NT2/D1 (cell line): Measurements from ENCODE around the gene HAO1.
"Not testable (repeated sequence)": the region's sequence is repeated elsewhere in the genome, so short reads cannot be mapped to it uniquely, and the experiment has no call there.

Experiments used
- DNase-seq: peaks from one replicate; pipeline ENCODE4 v3.0.0-alpha.2; 2011; ENCODE audit warnings: low read depth, low spot score
- H3K27me3 ChIP-seq: 2 replicates; pipeline ENCODE4 v1.6.0; 2011; ENCODE audit warnings: mild to moderate bottlenecking; ENCODE audit not compliant: insufficient read length, insufficient read depth
- H3K36me3 ChIP-seq: 2 replicates; pipeline ENCODE4 v1.6.1; 2011; ENCODE audit warnings: mild to moderate bottlenecking, low read length, mixed read lengths; ENCODE audit not compliant: insufficient read depth, insufficient read length
- H3K4me1 ChIP-seq: 2 replicates; pipeline ENCODE4 v1.5.1; 2011; ENCODE audit not compliant: insufficient read depth, insufficient read length
- H3K4me3 ChIP-seq: 2 replicates; pipeline ENCODE4 v1.5.1; 2011; ENCODE audit warnings: low read depth; ENCODE audit not compliant: insufficient read length
- H3K9ac ChIP-seq: 2 replicates; pipeline ENCODE4 v1.6.0; 2011; ENCODE audit warnings: low read depth; ENCODE audit not compliant: insufficient read length
- H3K9me3 ChIP-seq: 2 replicates; pipeline ENCODE4 v1.5.1; 2011; ENCODE audit warnings: mild to moderate bottlenecking, low read length; ENCODE audit not compliant: insufficient read depth
- SUZ12 ChIP-seq: IDR thresholded peaks from 2 replicates; pipeline ENCODE4 v1.6.1; 2011; ENCODE audit not compliant: insufficient read length, insufficient read depth; ENCODE audit errors: extremely low read depth
- YY1 ChIP-seq: IDR thresholded peaks from 2 replicates; pipeline ENCODE4 v1.6.1; 2011; ENCODE audit not compliant: insufficient read length, insufficient read depth
- ZNF274 ChIP-seq: IDR thresholded peaks from 2 replicates; pipeline ENCODE4 v1.6.1; 2011; ENCODE audit warnings: mild to moderate bottlenecking, low read depth, low read length

Gene HAO1

GRCh38 chr20:7975851-7976414, 35.7 kb upstream of the HAO1 start:
- DNase-seq = no peak
- Histone ChIP-seq H3K36me3 (no peaks in the 10 kb centered on the region), H3K4me1 (no peaks in the 10 kb centered on the region), H3K4me3 (no peak overlapping the region), H3K9me3 (no peaks in the 10 kb centered on the region), H3K9ac (no peak overlapping the region), H3K27me3 (no peaks in the 10 kb centered on the region)
- TF ChIP-seq ZNF274 (no peak), SUZ12 (no peak), YY1 (no peak)

- TF ChIP-seq YY1 = no peak
- TF ChIP-seq ZNF274 = no peak
- no peak for TF ChIP-seq SUZ12
- H3K9me3 ChIP-seq = no peaks in the 10 kb centered on the region
Measured at GRCh38 chr20:7974785-7975435, 34.7 kb upstream of the HAO1 start.

GRCh38 chr20:7971536-7972280, 31.4 kb upstream of the HAO1 start:
- H3K4me1 ChIP-seq = no peaks in the 10 kb centered on the region
- no peaks in the 10 kb centered on the region for H3K9me3 ChIP-seq
- H3K9ac ChIP-seq = no peak overlapping the region
- no peaks in the 10 kb centered on the region for H3K27me3 ChIP-seq
- no peak overlapping the region for H3K4me3 ChIP-seq
- TF ChIP-seq ZNF274 (no peak), YY1 (no peak)
- DNase-seq = no peak
- H3K36me3 ChIP-seq = no peaks in the 10 kb centered on the region

More at GRCh38 chr20:7974785-7975435, 34.7 kb upstream of the HAO1 start:
- H3K9ac ChIP-seq = no peak overlapping the region
- no peak for DNase-seq
- H3K27me3 ChIP-seq = no peaks in the 10 kb centered on the region
- H3K4me1 ChIP-seq = no peaks in the 10 kb centered on the region
- H3K4me3 ChIP-seq = no peak overlapping the region
- no peaks in the 10 kb centered on the region for H3K36me3 ChIP-seq

GRCh38 chr20:7967199-7967844, 27.1 kb upstream of the HAO1 start:
- Histone ChIP-seq H3K4me3 (no peak overlapping the region), H3K36me3 (no peaks in the 10 kb centered on the region), H3K27me3 (no peaks in the 10 kb centered on the region), H3K9me3 (no peaks in the 10 kb centered on the region), H3K4me1 (no peaks in the 10 kb centered on the region), H3K9ac (no peak overlapping the region)
- DNase-seq = no peak
- TF ChIP-seq ZNF274 (no peak), YY1 (no peak), SUZ12 (no peak)

GRCh38 chr20:7966176-7966575, 25.9 kb upstream of the HAO1 start:
- no peak overlapping the region for H3K4me3 ChIP-seq
- no peaks in the 10 kb centered on the region for H3K4me1 ChIP-seq
- DNase-seq = no peak
- H3K9ac ChIP-seq = no peak overlapping the region
- no peak for TF ChIP-seq YY1
- TF ChIP-seq SUZ12 = no peak
- TF ChIP-seq ZNF274 = no peak
- no peaks in the 10 kb centered on the region for H3K27me3 ChIP-seq
- H3K9me3 ChIP-seq = no peaks in the 10 kb centered on the region
- H3K36me3 ChIP-seq = no peaks in the 10 kb centered on the region

- no peak overlapping the region for H3K9ac ChIP-seq
- H3K9me3 ChIP-seq = peaks cover 17% of the 10 kb centered on the region; the same call in 1 of the 2 replicates
- DNase-seq = no peak
Measured at GRCh38 chr20:7959484-7959883, 19.2 kb upstream of the HAO1 start.

GRCh38 chr20:7956561-7956960, 16.3 kb upstream of the HAO1 start:
- H3K27me3 ChIP-seq, H3K4me3 ChIP-seq, H3K36me3 ChIP-seq, DNase-seq, H3K9ac ChIP-seq, H3K4me1 ChIP-seq: not testable (repeated sequence)
- peaks cover 17% of the 10 kb centered on the region; the same call in 1 of the 2 replicates for H3K9me3 ChIP-seq

More at GRCh38 chr20:7959484-7959883, 19.2 kb upstream of the HAO1 start:
- no peaks in the 10 kb centered on the region for H3K4me1 ChIP-seq
- H3K36me3 ChIP-seq = no peaks in the 10 kb centered on the region
- H3K4me3 ChIP-seq = no peak overlapping the region
- TF ChIP-seq YY1 = no peak
- TF ChIP-seq SUZ12 = no peak
- TF ChIP-seq ZNF274 = no peak
- H3K27me3 ChIP-seq = no peaks in the 10 kb centered on the region
